Measurements from ENCODE around the gene FAM227A.

DNA sequence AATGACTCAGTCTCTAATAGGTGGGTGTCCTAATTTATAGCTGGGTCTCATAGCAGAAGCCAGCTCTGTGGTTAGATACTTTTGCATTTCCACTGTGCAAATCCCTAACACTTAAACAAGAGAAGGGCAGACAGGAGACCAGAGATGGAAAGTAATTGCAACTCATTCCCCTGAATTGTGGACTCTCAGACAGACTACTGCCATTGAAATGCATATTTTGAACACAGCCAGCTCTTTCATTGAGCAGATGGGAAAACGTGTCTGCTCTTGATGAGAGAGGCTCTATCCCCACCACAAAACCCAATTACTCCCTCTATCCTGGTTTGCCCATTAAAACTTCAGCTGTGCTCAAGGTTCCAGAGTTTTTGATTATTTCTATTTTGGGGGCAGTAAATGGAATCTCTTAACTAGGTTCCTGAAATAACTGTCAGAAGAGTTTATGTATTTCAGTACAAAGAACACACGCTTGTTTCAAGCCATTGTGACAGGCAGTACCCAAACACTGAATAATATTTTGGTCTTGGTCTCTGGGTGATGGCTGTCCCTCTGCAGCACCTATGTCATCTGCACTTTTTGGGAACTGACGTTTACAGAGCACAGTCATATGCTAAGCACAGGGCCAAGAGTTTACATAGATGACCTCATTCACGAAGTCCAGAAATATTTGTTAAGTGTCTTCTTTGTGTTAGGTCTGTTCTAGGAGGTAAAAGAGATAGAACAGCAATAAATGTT lies 41.7 kb downstream of the FAM227A start:
- TF ChIP-seq POLR2AphosphoS5 (IDR thresholded peaks at IDR 0.05; ENCODE audit: borderline replicate concordance, low read depth, low read length): no peak
- TF ChIP-seq EZH2 (IDR thresholded peaks at IDR 0.05): no peak

Measured in SK-N-MC (cell line).